OCI-LY7 (cell line): Measurements from ENCODE around the gene SLC25A3.
"Not testable (repeated sequence)": the region's sequence is repeated elsewhere in the genome, so short reads cannot be mapped to it uniquely, and the experiment has no call there.

Source experiments
- CTCF ChIP-seq: fragments of 200-600 bp; sonication (generic); conservative IDR thresholded peaks from 2 replicates; pipeline ENCODE4 v1.5.1; 2014; ENCODE audit warnings: mild to moderate bottlenecking, antibody characterized with exemption, low read length, moderate library complexity, mixed read lengths
- EZH2phosphoT487 ChIP-seq: fragments of 200-600 bp; sonication (generic); IDR thresholded peaks from 2 replicates; pipeline ENCODE4 v1.6.1; 2018; ENCODE audit warnings: low read depth, borderline replicate concordance, mild to moderate bottlenecking, mixed run types, antibody characterized with exemption, low read length, moderate library complexity, mixed read lengths

GRCh38 chr12:98597313-98597712, 3.8 kb downstream of the SLC25A3 start:
- TF ChIP-seq CTCF, EZH2phosphoT487: not testable (repeated sequence)
